ENCODE data around the gene OR13C2.
"Not testable (repeated sequence)": the region's sequence is repeated elsewhere in the genome, so short reads cannot be mapped to it uniquely, and the experiment has no call there.

Gene OR13C2

DNA sequence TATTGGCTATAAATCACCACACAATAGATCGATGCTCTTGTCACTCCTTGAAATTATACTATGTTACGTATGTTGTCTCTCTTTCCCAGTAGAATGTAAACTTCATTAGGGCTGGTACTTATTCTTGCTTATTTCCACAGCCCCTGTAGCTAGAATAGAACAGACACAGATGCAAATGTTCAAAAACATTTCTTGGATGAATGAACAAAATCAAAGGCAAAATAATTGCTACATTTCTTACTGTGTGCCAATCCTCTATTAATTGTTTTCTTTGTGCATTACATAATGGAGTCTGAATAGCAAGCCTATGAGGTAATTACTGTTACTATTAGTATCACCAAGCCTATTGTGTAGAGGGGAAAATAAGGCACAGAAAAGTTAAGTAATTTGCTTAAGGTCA is 725 bp upstream of the OR13C2 start:
- H3K4me3 ChIP-seq (replicated peaks; ENCODE audit: low read depth, low read length): no peak overlapping the region
- TF ChIP-seq, protein P1, sequence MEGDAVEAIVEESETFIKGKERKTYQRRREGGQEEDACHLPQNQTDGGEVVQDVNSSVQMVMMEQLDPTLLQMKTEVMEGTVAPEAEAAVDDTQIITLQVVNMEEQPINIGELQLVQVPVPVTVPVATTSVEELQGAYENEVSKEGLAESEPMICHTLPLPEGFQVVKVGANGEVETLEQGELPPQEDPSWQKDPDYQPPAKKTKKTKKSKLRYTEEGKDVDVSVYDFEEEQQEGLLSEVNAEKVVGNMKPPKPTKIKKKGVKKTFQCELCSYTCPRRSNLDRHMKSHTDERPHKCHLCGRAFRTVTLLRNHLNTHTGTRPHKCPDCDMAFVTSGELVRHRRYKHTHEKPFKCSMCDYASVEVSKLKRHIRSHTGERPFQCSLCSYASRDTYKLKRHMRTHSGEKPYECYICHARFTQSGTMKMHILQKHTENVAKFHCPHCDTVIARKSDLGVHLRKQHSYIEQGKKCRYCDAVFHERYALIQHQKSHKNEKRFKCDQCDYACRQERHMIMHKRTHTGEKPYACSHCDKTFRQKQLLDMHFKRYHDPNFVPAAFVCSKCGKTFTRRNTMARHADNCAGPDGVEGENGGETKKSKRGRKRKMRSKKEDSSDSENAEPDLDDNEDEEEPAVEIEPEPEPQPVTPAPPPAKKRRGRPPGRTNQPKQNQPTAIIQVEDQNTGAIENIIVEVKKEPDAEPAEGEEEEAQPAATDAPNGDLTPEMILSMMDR (IDR thresholded peaks at IDR 0.05; ENCODE audit: low read length, missing control alignments): no peak
- DNase-seq (ENCODE audit: low read depth): no peak

GRCh38 chr9:104604801-104605200 is 626 bp downstream of the OR13C2 start:
- H3K4me3 ChIP-seq (replicated peaks; ENCODE audit: low read depth, low read length): no peak overlapping the region
- DNase-seq (ENCODE audit: low read depth): no peak
- TF ChIP-seq, protein P1 (IDR thresholded peaks at IDR 0.05; ENCODE audit: low read length, missing control alignments): no peak

DNA sequence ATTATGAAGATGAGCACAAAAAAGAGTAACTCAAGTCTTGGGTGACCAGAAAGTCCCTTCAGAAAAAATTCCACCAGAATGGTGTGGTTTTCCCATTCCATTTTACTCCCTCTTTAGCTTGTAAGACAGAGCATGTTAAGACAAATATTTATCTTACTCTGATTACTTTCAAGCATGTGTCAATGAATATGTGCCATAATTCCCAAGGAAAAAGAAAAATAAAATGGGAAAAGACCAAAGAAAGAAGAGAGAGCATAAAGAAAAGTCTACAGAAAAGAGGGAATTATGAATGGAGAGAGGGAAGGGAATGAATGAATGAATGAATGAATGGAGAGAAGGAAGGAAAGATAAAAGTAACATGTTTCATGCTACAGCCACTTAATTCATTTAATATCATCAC is 6.1 kb downstream of the OR13C2 start, which contains the start of gene OR13C5:
Gene OR13C5 (minus strand): TSS at position 101 of the 400 bp plus-strand sequence. CDS start 0 bp downstream, at position 101.
- H3K4me3 ChIP-seq (replicated peaks; ENCODE audit: low read depth, low read length); DNase-seq (ENCODE audit: low read depth): not testable (repeated sequence)

GRCh38 chr9:104598749-104599148 is 6.7 kb downstream of the OR13C2 start:
- DNase-seq (ENCODE audit: low read depth); H3K4me3 ChIP-seq (replicated peaks; ENCODE audit: low read depth, low read length): not testable (repeated sequence)

DNA sequence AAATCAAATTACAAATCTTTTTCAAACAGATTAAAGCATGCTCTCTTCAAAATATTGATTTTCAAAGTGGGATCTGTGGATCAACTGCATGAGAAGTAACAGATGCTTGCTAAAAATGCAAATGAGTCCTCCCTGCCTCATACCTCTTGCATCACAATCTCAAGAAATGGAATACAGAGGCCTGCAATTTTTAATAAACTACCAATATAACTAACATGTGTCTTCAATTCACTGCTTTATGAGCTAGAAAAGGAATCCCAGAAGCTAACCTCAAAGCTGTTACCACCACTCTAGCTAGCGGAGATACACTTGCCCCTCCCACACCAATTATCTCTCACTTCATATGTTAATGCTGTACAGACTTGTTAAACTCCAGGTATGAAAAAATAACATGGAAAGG is 15.8 kb downstream of the OR13C2 start:
- no peak overlapping the region for H3K4me3 ChIP-seq (replicated peaks; ENCODE audit: low read depth, low read length)
- TF ChIP-seq, protein P1 (IDR thresholded peaks at IDR 0.05; ENCODE audit: low read length, missing control alignments): no peak
- no peak for DNase-seq (ENCODE audit: low read depth)

DNA sequence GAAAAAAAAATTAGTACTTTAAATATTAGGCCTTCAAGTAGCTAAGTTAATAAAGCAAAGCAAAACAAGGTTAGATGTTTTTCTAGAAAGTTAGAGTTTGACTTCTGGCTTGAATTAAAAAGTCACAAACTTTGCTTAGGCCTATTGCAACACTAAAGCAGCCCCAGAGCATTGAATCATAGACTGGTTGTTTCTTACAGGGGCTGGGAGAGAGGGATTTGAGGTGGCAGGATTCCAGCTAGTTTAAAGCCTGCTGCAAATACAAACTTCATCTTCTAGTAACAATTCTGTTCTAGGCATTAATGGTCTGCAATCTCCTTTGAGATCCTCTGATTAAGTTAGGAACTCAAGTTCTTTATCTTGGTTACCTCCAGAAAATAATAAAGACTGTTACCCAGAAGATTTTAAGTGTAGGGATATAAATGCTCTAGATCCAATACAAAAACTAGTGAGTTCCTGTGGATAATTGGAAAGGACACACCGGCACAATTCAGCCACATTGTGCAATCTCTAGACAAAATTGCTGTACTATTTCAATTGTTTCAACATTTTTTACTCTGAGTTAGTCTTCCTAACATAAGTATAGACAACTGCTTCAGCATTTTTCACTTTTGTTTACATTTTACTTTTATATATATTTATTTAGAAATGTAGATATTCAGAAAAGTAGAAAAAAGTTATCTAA is 18.8 kb downstream of the OR13C2 start:
- TF ChIP-seq, protein P1 (IDR thresholded peaks at IDR 0.05; ENCODE audit: low read length, missing control alignments): no peak
- peak; percentile 5 for DNase-seq (ENCODE audit: low read depth)
- H3K4me3 ChIP-seq (replicated peaks; ENCODE audit: low read depth, low read length): no peak overlapping the region

DNA sequence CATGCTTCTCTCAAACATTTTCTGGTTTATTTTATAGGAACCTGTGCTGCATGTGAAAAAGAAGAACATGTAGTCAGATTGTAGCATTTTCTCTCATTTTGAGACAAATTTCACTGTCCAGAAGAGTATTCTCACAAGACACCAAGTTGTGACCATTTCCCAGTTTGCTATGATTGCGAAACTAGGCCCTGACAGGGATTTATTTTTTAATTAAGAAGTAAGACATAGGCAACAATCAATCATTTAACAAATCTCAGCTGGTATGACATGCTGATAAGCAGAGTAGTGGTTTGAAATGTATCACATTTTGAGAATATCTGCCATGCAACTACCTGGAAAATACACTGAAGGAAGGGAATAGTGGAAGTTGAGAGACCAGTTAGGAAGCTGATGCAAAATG is 24.9 kb downstream of the OR13C2 start:
- TF ChIP-seq, protein P1 (IDR thresholded peaks at IDR 0.05; ENCODE audit: low read length, missing control alignments): no peak
- no peak overlapping the region for H3K4me3 ChIP-seq (replicated peaks; ENCODE audit: low read depth, low read length)
- DNase-seq (ENCODE audit: low read depth): no peak

GRCh38 chr9:104577263-104577662 is 28.2 kb downstream of the OR13C2 start:
- TF ChIP-seq, protein P1 (IDR thresholded peaks at IDR 0.05; ENCODE audit: low read length, missing control alignments): no peak
- DNase-seq (ENCODE audit: low read depth): no peak
- no peak overlapping the region for H3K4me3 ChIP-seq (replicated peaks; ENCODE audit: low read depth, low read length)

Measured in fibroblast of pulmonary artery (primary cell).